LHCN-M2 (cell line): ENCODE results near the gene TRAF3IP3. TPM values are rescaled to one million over a fixed set of nuclear protein-coding genes. Genes with fewer than 3 reads are reported as not detected.
A peak's percentile ranks its signal among the peaks of the same experiment; 100 is the strongest.
"Not testable (repeated sequence)": the region's sequence is repeated elsewhere in the genome, so short reads cannot be mapped to it uniquely, and the experiment has no call there.

ENCODE experiments used
- DNase-seq: peaks from one replicate; pipeline ENCODE4 v3.0.0-alpha.2; 2012; ENCODE audit warnings: low read depth
- total RNA-seq: library from RNA; depleted of rRNA; stranded (reverse); fragments of >200 nt; gene quantifications from 2 replicates; pipeline ENCODE4 v1.2.3, GENCODE V29; 2014

Gene TRAF3IP3
- total RNA-seq, 1 experiment from 2014 or later = not detected

- no peak for DNase-seq
Observed at GRCh38 chr1:209767706-209768105, 11.9 kb downstream of the TRAF3IP3 start.

- DNase-seq = no peak
Observed at GRCh38 chr1:209768354-209768774, 12.5 kb downstream of the TRAF3IP3 start.

GRCh38 chr1:209769171-209769904 is 13.5 kb downstream of the TRAF3IP3 start:
- DNase-seq = peak; percentile 83

GRCh38 chr1:209769971-209770370 is 14.1 kb downstream of the TRAF3IP3 start:
- DNase-seq = no peak

DNA sequence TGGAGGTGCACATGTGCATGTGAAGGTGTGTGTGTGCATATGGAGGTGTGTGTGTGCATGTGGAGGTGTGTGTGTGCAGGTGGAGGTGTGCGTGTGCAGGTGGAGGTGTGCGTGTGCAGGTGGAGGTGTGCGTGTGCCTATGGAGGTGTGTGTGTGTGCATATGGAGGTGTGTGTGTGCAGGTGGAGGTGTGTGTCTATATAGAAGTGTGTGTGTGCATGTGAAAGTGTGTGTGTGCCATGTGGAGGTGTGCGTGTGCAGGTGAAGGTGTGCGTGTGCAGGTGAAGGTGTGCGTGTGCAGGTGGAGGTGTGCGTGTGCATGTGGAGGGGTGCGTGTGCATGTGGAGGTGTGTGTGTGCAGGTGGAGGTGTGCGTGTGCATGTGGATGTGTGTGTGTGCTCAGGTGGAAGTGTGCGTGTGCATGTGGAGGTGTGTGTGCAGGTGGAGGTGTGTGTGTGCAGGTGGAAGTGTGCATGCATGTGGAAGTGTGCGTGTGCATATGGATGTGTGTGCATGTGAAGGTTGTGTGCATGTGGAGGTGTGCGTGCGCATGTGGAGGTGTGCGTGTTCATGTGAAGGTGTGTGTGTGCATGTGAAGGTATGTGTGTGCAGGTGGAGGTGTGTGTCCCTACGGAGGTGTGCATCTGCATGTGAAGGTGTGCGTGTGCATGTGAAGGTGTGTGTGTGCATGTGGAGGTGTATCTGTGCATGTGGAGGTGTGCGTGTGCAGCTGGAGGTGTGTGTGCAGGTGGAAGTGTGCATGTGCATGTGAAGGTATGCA is 15.0 kb downstream of the TRAF3IP3 start:
- DNase-seq = no peak

GRCh38 chr1:209772126-209772525 is 16.3 kb downstream of the TRAF3IP3 start:
- DNase-seq = no peak

GRCh38 chr1:209774592-209774991 is 18.7 kb downstream of the TRAF3IP3 start:
- DNase-seq = no peak

DNA sequence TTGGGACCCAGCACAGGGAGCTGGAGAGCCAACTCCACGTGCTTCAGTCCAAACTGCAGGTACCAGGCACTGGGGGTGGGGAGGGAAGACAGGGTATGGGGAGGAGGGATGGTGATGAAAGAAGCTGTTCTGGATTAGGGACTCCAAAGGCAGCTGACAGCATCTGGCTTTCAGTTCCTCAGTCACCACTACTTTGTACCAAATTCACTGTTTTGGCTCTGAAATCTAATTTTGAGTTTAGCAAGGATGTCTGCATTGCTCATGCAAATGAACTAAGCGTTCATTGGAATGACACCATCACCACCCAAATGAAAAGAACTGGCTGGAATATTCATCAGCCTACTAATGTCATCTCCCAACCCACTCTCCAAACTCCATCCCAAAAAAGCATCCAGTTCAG is 19.8 kb downstream of the TRAF3IP3 start:
- DNase-seq = no peak

- peak; percentile 49 for DNase-seq
Observed at GRCh38 chr1:209777587-209777986, 21.7 kb downstream of the TRAF3IP3 start.

DNA sequence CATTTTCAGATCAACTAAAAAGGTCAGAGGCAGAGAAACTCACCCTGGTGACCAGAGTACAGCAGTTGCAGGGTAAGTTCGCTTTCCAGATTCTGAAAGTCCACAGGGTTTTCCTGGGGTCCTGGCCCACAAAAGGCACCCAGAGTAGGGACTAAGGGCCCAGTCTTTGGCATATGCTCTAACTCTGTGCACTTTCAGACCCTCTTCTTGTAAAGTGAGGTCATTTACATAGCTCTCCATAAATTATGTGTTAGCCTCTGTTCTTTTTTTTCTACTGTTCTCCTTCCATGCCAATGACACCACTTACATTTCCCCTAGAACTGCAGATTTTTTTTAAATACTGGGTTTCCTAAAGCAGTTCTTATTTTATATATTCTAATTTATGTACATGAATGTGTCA is 22.2 kb downstream of the TRAF3IP3 start:
- DNase-seq = no peak

- no peak for DNase-seq
Observed at GRCh38 chr1:209780268-209780667, 24.4 kb downstream of the TRAF3IP3 start.

DNA sequence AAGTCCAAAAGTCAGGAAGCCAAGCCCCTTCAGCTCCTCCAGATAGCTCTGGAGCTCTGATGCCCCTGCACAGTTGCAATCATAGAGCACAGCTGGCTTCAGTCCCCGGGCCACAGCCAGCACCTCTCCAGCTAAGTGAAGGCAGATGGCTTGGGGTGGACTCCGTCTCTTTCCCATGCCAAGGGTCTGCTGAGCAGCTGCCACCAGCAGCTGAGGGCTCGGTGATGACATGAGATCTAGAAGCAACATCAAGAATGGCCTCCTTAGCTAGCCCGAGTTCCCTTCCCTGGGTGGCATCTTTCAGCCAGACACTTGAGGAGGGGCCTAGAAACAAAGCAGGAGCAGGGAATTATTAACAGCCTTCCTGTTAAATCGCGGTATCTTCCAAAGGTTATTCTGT is 27.5 kb downstream of the TRAF3IP3 start:
- no peak for DNase-seq

DNA sequence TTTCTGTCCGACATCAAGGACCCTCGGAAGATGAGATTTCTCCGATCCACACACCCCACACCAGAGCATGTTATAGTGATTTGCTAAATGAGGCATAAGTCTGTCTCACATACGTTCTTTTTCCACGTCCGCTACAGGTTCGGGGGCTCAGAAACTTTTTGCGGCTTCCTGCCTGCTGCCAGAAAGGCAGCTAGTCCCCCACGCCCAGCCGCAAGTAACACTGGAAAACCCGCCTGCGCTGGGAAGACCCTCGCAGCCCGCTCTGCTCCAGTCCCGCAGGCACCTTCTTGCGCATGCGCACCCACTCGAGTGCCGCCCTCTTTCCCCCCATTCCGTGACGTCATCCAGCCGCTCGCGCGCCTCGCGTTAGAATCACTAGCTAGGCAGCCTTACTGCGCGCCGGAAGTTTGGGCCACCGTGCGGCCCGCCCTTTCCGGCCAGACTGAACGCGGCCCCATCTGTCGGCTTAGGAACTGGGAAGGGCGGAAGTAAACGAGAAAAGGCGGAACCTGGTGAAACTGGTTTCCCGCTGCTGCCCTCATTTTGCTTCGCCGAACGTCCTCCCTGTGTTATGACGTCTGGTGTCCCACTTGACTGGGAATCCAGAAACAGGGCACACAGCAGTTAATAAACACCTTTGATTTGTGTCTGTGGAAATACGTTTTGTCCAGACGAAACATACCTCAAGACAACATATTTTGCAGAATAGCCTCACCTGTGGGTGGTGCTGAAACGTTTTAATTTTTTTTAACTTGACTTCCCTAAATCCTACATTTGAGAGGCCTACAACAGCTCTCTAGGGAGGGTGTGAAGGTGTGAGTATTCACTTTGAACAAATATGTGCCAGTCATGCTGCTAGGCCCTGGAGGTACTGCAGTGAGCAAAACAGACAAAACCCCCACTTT is 28.7 kb downstream of the TRAF3IP3 start, which contains the start of gene C1orf74:
Gene C1orf74 (minus strand): TSS at position 295 of the 905 bp plus-strand sequence. CDS start 925 bp downstream, outside the sequence.
- peak; percentile 97 for DNase-seq

DNA sequence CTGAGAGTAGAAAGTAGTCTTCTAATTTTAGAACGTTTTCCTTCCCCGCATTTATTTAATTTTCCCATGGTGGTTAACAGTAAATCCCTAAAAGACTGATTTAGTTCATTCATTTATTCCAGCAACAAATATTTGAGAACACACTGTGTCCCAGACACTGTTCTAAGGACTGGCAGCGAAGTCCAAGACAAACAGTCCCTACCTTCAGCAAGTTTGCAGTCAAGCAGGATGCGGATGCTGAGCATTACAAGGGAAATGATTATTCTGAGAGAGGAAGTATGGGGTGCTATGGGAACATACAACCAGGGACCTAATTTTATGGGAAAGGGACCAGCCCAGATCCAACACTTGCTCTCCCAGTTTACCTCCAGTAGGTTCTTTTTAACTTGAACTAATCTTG is 29.7 kb downstream of the TRAF3IP3 start:
- no peak for DNase-seq

- no peak for DNase-seq
Observed at GRCh38 chr1:209786146-209786545, 30.3 kb downstream of the TRAF3IP3 start.

DNA sequence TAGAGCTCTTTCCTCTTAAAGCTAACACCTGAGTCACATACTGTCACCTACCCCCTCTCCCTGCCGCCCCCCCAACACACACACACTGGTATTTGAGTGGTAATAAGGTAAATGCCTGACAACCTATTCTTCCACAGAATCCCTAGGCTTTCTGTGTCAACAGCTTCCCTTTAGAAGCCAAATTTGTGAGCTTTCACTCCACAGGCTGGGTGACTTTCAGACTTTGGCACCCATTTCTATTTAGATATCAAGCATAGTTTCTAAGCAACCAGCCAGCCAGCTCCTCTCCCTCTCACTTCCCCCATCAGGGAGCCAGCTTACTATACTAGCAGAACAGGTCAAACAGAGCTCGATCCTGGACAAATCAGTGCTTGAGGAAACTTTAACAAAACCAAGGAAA is 31.7 kb downstream of the TRAF3IP3 start:
- DNase-seq = no peak

DNA sequence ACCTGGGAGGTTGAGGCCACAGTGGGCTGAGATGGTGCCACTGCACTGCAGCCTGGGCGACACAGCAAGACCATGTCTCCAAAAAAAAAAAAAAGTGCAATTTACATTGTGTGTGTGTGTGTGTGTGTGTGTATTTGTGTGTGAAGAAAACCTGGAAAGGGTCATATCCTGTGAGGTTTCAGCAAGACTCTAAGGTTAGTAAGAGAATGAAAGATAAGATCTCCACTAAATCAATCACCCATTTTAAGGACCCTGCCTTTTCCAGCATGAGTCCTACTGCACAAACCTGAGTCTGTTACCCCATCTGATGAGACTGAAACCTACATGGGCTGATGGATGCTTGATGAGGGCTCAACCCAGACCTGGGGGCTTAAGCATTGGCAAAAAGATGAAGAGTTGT is 33.4 kb downstream of the TRAF3IP3 start:
- no peak for DNase-seq

GRCh38 chr1:209790286-209791193 is 34.7 kb downstream of the TRAF3IP3 start:
- no peak for DNase-seq

GRCh38 chr1:209791920-209792319 is 36.1 kb downstream of the TRAF3IP3 start:
- no peak for DNase-seq

GRCh38 chr1:209793711-209794110 is 37.9 kb downstream of the TRAF3IP3 start:
- DNase-seq = not testable (repeated sequence)
